ENCODE data around the gene PPFIA1. TPM values are rescaled to one million over a fixed set of nuclear protein-coding genes. Genes with fewer than 3 reads are reported as not detected.

Gene PPFIA1
- total and polyA plus RNA-seq, 11 donors, result 15.8 to 53.1 (median 39.1) TPM

- Histone ChIP-seq H3K4me3 (no peak overlapping the region), H3K9me3 (no peaks in the 10 kb centered on the region), H3K27ac (no peak overlapping the region), H3K36me3 (peaks cover 0 to 47% (median 36%) of the 10 kb centered on the region in 9 donors), H3K4me1 (peaks cover 0 to 4% (median 0%) of the 10 kb centered on the region in 12 donors), H3K27me3 (no peaks in the 10 kb centered on the region)
- no peak for DNase-seq
- TF ChIP-seq POLR2A (IDR thresholded peaks at IDR 0.05) (no peak), CTCF (IDR thresholded peaks at IDR 0.05) (no peak)
- ATAC-seq, result no peak
- intact Hi-C loops (cut with DNase I), result no loop called here
- WGBS, 4 donors, result 84 to 97% (median 95%) methylated on average over 7 of the region's 7 CpGs
Measured at GRCh38 chr11:70296681-70297080, 26.2 kb downstream of the PPFIA1 start.

- intact Hi-C loops (cut with DNase I), result no loop called here
- ATAC-seq (no peak), DNase-seq (no peak)
- Histone ChIP-seq H3K27me3 (no peaks in the 10 kb centered on the region), H3K4me1 (peaks cover 0 to 9% (median 4%) of the 10 kb centered on the region in 12 donors), H3K9me3 (no peaks in the 10 kb centered on the region), H3K4me3 (no peak overlapping the region), H3K36me3 (peaks cover 0 to 44% (median 32%) of the 10 kb centered on the region in 9 donors), H3K27ac (no peak overlapping the region)
- TF ChIP-seq CTCF (IDR thresholded peaks at IDR 0.05) (no peak), POLR2A (IDR thresholded peaks at IDR 0.05) (no peak)
Measured at GRCh38 chr11:70297341-70297740, 26.9 kb downstream of the PPFIA1 start.

- no peaks in the 10 kb centered on the region for H3K27me3 ChIP-seq
- no peak for DNase-seq
- H3K4me1 ChIP-seq, result peaks cover 0 to 19% (median 8%) of the 10 kb centered on the region in 12 donors
- WGBS, 4 donors, result 87 to 93% (median 91%) methylated on average over 5 of the region's 5 CpGs
- intact Hi-C loops (cut with DNase I), result no loop called here
- peaks cover 0 to 35% (median 27%) of the 10 kb centered on the region in 9 donors for H3K36me3 ChIP-seq
- TF ChIP-seq POLR2A (IDR thresholded peaks at IDR 0.05) (no peak), CTCF (IDR thresholded peaks at IDR 0.05) (no peak)
- no peak overlapping the region for H3K27ac ChIP-seq
- no peak overlapping the region for H3K4me3 ChIP-seq
- ATAC-seq, result no peak
- no peaks in the 10 kb centered on the region for H3K9me3 ChIP-seq
Measured at GRCh38 chr11:70298243-70298915, 27.9 kb downstream of the PPFIA1 start.

- TF ChIP-seq CTCF (IDR thresholded peaks at IDR 0.05) (no peak), POLR2A (IDR thresholded peaks at IDR 0.05) (no peak)
- H3K4me1 ChIP-seq, result peaks cover 0 to 24% (median 8%) of the 10 kb centered on the region in 12 donors
- no peak overlapping the region for H3K4me3 ChIP-seq
- DNase-seq, result no peak
- H3K27ac ChIP-seq, result no peak overlapping the region
- ATAC-seq, result no peak
- peaks cover 0 to 27% (median 20%) of the 10 kb centered on the region in 9 donors for H3K36me3 ChIP-seq
- H3K27me3 ChIP-seq, result no peaks in the 10 kb centered on the region
- no peaks in the 10 kb centered on the region for H3K9me3 ChIP-seq
- intact Hi-C loops (cut with DNase I), result no loop called here
- WGBS, 4 donors, result 92 to 94% (median 94%) methylated on average over 11 of the region's 11 CpGs
Measured at GRCh38 chr11:70299636-70300035, 29.1 kb downstream of the PPFIA1 start.
